K562 (cell line): ENCODE data around the gene BLOC1S3. TPM values are rescaled to one million over a fixed set of nuclear protein-coding genes. Genes with fewer than 3 reads are reported as not detected.

ENCODE experiments used
- FOXA3 ChIP-seq, 2 experiments: fragments of 450-650 bp in 1 of 2; sonication (generic) in 1 of 2; formaldehyde crosslinking; IDR thresholded peaks in 1 of 2; conservative IDR thresholded peaks in 1 of 2; 2 replicates each; pipeline versions ENCODE4 v1.4.0 to v1.8.0; 2020 to 2022; ENCODE audit warnings: mild to moderate bottlenecking in 2 of 2, missing genetic modification reagents in 1 of 2
- HEY1 ChIP-seq: fragments of 250-450 bp; sonication (Bioruptor Pico); IDR thresholded peaks from 2 replicates; pipeline ENCODE4 v1.5.0; 2020; ENCODE audit warnings: mild to moderate bottlenecking, moderate library complexity, borderline replicate concordance
- NR2C2 ChIP-seq, 2 experiments: fragments of 200-800 bp in 1 of 2; sonication (Bioruptor generic) in 1 of 2; sonication (generic) in 1 of 2; formaldehyde crosslinking in 1 of 2; IDR thresholded peaks; 2 replicates each; pipeline versions ENCODE4 v1.6.1 to v1.8.0; 2016 to 2022; ENCODE audit warnings: mild to moderate bottlenecking in 1 of 2, missing compliant biosample characterization in 1 of 2, missing genetic modification characterization in 1 of 2, missing genetic modification reagents in 1 of 2
- ZFPM2 ChIP-seq: fragments of 250-450 bp; sonication (Bioruptor Pico); IDR thresholded peaks from 2 replicates; pipeline ENCODE4 v1.5.1; 2022; ENCODE audit warnings: mild to moderate bottlenecking
- ZNF79 ChIP-seq: fragments of 250-450 bp; sonication (Bioruptor Pico); IDR thresholded peaks from 2 replicates; pipeline ENCODE4 v1.4.0; 2020; ENCODE audit warnings: low read depth, mild to moderate bottlenecking, moderate library complexity
- polyA plus RNA-seq, 8 experiments: library from polyadenylated mRNA; depleted of rRNA in 4 of 8; stranded (reverse) in 5 of 8; unstranded in 3 of 8; fragments of >200 nt; fragmentation: Nextera tagmentation in 2 of 8; fragmentation: Illumina TruSeq in 1 of 8; extraction: Ambion mirVana in 2 of 8; extraction: Trizol in 1 of 8; gene quantifications; 2 replicates each; pipeline versions ENCODE4 v1.2.1 to v1.2.3, GENCODE V29; 2011 to 2014; ENCODE audit warnings: inconsistent platforms in 1 of 8, missing spikeins in 1 of 8
- total RNA-seq, 7 experiments: library from RNA; depleted of rRNA in 6 of 7; stranded (reverse); fragments of >200 nt in 6 of 7; fragmentation: Illumina TruSeq in 2 of 7; extraction: Trizol in 2 of 7; gene quantifications; 2 replicates each; pipeline versions ENCODE4 v1.2.1 to v1.2.3, GENCODE V29; 2011 to 2021; ENCODE audit warnings: low replicate concordance in 1 of 7
- TF ChIP-seq, protein P1 (sequence below), 3 experiments: IDR thresholded peaks in 2 of 3; conservative IDR thresholded peaks in 1 of 3; 2 replicates each; pipeline ENCODE4 v1.5.1; 2011 to 2012; ENCODE audit warnings: low read length in 3 of 3, mild to moderate bottlenecking in 3 of 3, control low read depth in 2 of 3, improper control_type of control experiment in 1 of 3, inconsistent platforms in 1 of 3, low read depth in 1 of 3, mixed read lengths in 1 of 3, moderate library complexity in 1 of 3; ENCODE audit not compliant: insufficient read depth in 2 of 3
- TF ChIP-seq, protein P2 (sequence below), 3 experiments: fragments of 200-800 bp in 1 of 3; fragments of 250-450 bp in 1 of 3; fragments of 450-650 bp in 1 of 3; sonication (Bioruptor Pico) in 1 of 3; sonication (Bioruptor generic) in 1 of 3; formaldehyde crosslinking in 1 of 3; IDR thresholded peaks; 2 replicates each; pipeline versions ENCODE4 v1.6.1 to v1.8.0; 2016 to 2022; ENCODE audit warnings: mild to moderate bottlenecking in 2 of 3, missing genetic modification characterization in 2 of 3, missing compliant biosample characterization in 1 of 3, moderate library complexity in 1 of 3
- TF ChIP-seq, protein P3 (sequence below): fragments of 250-450 bp; sonication (Bioruptor Pico); IDR thresholded peaks from 2 replicates; pipeline ENCODE4 v1.4.0; 2020; ENCODE audit warnings: borderline replicate concordance
- TF ChIP-seq, protein P4 (sequence below): sonication (generic); formaldehyde crosslinking; IDR thresholded peaks from 2 replicates; pipeline ENCODE4 v1.8.1; 2023; ENCODE audit warnings: missing genetic modification reagents, mild to moderate bottlenecking, borderline replicate concordance

The BLOC1S3 gene
- total and polyA plus RNA-seq, 9 of the 15 experiments (the other 6 are each of a cell fraction or from before 2014, with no cell fraction given) = 3.9 to 20.2 (median 10.4) TPM

DNA sequence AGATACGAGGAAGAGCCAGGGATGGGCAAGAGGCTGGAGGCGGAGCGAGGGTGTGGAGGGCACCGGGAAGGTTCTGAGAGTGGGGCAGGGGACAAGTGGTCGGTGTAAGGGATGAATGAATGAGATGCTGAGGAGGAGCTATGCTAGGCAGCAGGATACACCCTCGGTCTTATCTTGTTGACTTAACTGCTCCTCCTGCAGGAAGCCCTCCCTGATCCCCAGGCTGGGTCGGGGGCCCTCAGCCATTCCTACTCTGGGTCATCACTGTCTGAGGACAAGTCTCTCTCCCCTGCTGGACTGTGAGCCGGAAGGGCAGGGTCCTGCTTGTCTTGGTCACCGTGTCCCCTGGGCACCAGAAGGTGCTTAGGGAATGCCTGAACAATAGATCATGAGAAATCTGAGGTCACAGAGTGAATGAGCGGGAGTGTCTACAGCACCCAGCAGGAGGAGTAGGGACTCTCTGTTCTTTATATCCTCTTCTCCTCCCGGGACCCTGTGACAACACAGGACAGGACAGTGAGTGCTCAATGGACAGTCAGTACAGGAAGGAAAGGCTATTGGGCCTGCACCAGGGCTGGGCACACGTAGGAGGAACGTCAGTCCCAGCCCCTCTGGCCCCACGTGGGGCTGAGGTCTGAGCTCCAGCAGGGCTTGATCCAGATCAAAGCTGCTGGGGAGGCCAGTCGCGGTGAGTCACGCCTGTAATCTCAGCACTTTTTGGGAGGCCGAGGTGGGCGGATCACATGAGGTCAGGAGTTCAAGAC, 24.3 kb upstream of the BLOC1S3 start (continued):
- TF ChIP-seq, protein P1, sequence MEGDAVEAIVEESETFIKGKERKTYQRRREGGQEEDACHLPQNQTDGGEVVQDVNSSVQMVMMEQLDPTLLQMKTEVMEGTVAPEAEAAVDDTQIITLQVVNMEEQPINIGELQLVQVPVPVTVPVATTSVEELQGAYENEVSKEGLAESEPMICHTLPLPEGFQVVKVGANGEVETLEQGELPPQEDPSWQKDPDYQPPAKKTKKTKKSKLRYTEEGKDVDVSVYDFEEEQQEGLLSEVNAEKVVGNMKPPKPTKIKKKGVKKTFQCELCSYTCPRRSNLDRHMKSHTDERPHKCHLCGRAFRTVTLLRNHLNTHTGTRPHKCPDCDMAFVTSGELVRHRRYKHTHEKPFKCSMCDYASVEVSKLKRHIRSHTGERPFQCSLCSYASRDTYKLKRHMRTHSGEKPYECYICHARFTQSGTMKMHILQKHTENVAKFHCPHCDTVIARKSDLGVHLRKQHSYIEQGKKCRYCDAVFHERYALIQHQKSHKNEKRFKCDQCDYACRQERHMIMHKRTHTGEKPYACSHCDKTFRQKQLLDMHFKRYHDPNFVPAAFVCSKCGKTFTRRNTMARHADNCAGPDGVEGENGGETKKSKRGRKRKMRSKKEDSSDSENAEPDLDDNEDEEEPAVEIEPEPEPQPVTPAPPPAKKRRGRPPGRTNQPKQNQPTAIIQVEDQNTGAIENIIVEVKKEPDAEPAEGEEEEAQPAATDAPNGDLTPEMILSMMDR (IDR thresholded peaks at IDR 0.05 in 2 of 3, conservative IDR thresholded peaks at IDR 0.05 in 1 of 3; ENCODE audit: insufficient read depth in 2 of 3, low read depth in 1 of 3, low read length in 3 of 3) = no peak
- no peak for TF ChIP-seq ZFPM2 (CRISPR knock-in tag)
- no peak for TF ChIP-seq HEY1 (CRISPR knock-in tag)
- TF ChIP-seq, protein P2, sequence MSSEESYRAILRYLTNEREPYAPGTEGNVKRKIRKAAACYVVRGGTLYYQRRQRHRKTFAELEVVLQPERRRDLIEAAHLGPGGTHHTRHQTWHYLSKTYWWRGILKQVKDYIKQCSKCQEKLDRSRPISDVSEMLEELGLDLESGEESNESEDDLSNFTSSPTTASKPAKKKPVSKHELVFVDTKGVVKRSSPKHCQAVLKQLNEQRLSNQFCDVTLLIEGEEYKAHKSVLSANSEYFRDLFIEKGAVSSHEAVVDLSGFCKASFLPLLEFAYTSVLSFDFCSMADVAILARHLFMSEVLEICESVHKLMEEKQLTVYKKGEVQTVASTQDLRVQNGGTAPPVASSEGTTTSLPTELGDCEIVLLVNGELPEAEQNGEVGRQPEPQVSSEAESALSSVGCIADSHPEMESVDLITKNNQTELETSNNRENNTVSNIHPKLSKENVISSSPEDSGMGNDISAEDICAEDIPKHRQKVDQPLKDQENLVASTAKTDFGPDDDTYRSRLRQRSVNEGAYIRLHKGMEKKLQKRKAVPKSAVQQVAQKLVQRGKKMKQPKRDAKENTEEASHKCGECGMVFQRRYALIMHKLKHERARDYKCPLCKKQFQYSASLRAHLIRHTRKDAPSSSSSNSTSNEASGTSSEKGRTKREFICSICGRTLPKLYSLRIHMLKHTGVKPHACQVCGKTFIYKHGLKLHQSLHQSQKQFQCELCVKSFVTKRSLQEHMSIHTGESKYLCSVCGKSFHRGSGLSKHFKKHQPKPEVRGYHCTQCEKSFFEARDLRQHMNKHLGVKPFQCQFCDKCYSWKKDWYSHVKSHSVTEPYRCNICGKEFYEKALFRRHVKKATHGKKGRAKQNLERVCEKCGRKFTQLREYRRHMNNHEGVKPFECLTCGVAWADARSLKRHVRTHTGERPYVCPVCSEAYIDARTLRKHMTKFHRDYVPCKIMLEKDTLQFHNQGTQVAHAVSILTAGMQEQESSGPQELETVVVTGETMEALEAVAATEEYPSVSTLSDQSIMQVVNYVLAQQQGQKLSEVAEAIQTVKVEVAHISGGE (CRISPR knock-in tag; IDR thresholded peaks at IDR 0.05) = no peak
- 0 out of 2 replicates have a peak, but pooled peaks have one; percentile 47 for TF ChIP-seq NR2C2 (CRISPR knock-in tag; IDR thresholded peaks at IDR 0.05)
- TF ChIP-seq NR2C2 (tag; IDR thresholded peaks at IDR 0.05) = peak; percentile 82
- TF ChIP-seq ZNF79 = no peak
- TF ChIP-seq, protein P3, sequence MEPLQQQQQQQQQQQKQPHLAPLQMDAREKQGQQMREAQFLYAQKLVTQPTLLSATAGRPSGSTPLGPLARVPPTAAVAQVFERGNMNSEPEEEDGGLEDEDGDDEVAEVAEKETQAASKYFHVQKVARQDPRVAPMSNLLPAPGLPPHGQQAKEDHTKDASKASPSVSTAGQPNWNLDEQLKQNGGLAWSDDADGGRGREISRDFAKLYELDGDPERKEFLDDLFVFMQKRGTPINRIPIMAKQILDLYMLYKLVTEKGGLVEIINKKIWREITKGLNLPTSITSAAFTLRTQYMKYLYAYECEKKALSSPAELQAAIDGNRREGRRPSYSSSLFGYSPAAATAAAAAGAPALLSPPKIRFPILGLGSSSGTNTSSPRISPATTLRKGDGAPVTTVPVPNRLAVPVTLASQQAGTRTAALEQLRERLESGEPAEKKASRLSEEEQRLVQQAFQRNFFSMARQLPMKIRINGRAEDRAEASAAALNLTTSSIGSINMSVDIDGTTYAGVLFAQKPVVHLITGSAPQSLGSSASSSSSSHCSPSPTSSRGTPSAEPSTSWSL (CRISPR knock-in tag) = no peak
- TF ChIP-seq, protein P4, sequence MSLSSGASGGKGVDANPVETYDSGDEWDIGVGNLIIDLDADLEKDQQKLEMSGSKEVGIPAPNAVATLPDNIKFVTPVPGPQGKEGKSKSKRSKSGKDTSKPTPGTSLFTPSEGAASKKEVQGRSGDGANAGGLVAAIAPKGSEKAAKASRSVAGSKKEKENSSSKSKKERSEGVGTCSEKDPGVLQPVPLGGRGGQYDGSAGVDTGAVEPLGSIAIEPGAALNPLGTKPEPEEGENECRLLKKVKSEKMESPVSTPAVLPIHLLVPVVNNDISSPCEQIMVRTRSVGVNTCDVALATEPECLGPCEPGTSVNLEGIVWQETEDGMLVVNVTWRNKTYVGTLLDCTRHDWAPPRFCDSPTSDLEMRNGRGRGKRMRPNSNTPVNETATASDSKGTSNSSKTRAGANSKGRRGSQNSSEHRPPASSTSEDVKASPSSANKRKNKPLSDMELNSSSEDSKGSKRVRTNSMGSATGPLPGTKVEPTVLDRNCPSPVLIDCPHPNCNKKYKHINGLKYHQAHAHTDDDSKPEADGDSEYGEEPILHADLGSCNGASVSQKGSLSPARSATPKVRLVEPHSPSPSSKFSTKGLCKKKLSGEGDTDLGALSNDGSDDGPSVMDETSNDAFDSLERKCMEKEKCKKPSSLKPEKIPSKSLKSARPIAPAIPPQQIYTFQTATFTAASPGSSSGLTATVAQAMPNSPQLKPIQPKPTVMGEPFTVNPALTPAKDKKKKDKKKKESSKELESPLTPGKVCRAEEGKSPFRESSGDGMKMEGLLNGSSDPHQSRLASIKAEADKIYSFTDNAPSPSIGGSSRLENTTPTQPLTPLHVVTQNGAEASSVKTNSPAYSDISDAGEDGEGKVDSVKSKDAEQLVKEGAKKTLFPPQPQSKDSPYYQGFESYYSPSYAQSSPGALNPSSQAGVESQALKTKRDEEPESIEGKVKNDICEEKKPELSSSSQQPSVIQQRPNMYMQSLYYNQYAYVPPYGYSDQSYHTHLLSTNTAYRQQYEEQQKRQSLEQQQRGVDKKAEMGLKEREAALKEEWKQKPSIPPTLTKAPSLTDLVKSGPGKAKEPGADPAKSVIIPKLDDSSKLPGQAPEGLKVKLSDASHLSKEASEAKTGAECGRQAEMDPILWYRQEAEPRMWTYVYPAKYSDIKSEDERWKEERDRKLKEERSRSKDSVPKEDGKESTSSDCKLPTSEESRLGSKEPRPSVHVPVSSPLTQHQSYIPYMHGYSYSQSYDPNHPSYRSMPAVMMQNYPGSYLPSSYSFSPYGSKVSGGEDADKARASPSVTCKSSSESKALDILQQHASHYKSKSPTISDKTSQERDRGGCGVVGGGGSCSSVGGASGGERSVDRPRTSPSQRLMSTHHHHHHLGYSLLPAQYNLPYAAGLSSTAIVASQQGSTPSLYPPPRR (CRISPR knock-in tag) = no peak; the same call in 1 of the 2 replicates
- TF ChIP-seq FOXA3 (CRISPR knock-in tag; conservative IDR thresholded peaks at IDR 0.05 in 1 of 2, IDR thresholded peaks at IDR 0.05 in 1 of 2) = peak; percentile 81 to 93
